ENCODE measurements around the gene C10orf90. TPM values are rescaled to one million over a fixed set of nuclear protein-coding genes. Genes with fewer than 3 reads are reported as not detected.

C10orf90 gene
- total RNA-seq, 1 donor from 2014 or later = not detected

DNA sequence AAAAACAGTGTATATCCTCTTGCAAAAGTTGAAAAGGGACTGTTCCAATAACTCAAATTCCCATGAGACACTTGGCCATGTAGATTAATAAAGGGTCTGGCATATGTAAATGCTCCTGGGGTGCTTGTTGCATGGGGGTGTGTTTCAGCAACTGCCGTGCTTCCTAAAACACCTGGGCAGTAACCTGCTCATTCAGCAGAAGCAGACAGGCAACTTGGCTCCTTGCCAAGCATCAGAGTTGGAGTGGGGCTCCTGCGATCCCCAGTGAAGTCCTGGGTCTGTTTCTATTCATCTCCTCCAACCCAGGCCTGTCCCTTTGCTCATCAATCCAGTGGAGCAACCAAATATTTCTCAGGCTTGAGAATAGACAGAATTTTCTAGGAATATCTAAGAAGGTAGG lies 240.0 kb downstream of the C10orf90 start:
- no peaks in the 10 kb centered on the region for H3K27me3 ChIP-seq (ENCODE audit: low read depth)
- no peaks in the 10 kb centered on the region for H3K36me3 ChIP-seq
- H3K4me1 ChIP-seq = no peaks in the 10 kb centered on the region
- no peak overlapping the region for H3K27ac ChIP-seq
- DNase-seq = no peak
- TF ChIP-seq, protein P1, sequence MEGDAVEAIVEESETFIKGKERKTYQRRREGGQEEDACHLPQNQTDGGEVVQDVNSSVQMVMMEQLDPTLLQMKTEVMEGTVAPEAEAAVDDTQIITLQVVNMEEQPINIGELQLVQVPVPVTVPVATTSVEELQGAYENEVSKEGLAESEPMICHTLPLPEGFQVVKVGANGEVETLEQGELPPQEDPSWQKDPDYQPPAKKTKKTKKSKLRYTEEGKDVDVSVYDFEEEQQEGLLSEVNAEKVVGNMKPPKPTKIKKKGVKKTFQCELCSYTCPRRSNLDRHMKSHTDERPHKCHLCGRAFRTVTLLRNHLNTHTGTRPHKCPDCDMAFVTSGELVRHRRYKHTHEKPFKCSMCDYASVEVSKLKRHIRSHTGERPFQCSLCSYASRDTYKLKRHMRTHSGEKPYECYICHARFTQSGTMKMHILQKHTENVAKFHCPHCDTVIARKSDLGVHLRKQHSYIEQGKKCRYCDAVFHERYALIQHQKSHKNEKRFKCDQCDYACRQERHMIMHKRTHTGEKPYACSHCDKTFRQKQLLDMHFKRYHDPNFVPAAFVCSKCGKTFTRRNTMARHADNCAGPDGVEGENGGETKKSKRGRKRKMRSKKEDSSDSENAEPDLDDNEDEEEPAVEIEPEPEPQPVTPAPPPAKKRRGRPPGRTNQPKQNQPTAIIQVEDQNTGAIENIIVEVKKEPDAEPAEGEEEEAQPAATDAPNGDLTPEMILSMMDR (IDR thresholded peaks at IDR 0.05) = no peak
- H3K4me3 ChIP-seq = no peak overlapping the region
- H3K9me3 ChIP-seq = no peaks in the 10 kb centered on the region
- intact Hi-C loops (cut with DNase I) = no loop called here
- ATAC-seq = no peak

DNA sequence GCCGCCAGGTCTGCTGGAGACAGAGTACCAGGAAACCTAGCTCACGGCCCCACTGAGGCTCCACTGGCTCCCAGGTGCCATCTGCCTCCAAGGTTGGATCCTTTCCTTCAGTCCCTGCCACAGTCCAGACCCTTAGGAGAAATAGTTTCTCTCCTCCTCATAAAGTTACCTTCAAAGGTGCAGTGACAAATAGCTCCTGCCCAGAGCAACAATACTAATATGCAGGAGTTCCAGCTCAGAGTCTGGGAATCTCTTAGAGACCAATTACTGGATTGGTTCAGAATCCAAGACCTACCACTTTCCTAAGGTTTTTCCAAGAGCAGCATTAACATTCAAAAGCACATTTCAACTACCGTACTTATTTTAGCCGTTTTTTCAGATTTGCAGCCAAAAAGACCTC lies 241.2 kb downstream of the C10orf90 start:
- Histone ChIP-seq H3K9me3 (peaks cover under 1% of the 10 kb centered on the region), H3K4me3 (no peak overlapping the region), H3K4me1 (no peaks in the 10 kb centered on the region), H3K36me3 (no peaks in the 10 kb centered on the region), H3K27me3 (ENCODE audit: low read depth) (no peaks in the 10 kb centered on the region), H3K27ac (no peak overlapping the region)
- ATAC-seq (no peak), DNase-seq (no peak)
- TF ChIP-seq, protein P1 (IDR thresholded peaks at IDR 0.05) = no peak
- intact Hi-C loops (cut with DNase I) = no loop called here

DNA sequence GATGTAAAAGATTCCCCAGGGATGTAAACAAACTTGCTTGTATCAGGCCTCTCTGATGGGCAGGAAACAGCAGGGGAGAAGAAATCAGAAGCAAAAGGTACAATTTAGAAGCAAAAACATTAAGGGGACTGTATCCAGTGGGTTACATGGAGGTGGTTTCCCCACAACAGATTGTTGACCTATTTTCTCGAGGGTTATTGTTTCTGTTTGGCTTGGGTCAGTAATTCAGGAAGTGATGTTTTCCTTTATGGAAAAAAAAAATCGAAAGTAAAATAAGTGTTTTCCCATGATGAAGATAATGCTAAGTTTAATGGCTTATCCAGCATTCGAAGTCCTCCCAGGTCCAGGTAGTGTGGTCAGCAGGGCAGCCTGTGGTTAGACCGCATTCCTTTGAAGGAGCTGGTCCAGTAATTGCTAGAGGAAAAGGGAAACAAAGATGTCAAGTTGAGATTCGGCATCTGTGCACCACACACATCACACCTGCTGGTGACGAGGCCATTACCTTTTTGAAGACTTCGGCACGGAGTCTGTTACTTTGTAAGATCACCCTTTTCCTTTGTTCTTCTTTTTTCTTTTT lies 244.9 kb downstream of the C10orf90 start:
- TF ChIP-seq, protein P1 (IDR thresholded peaks at IDR 0.05) = no peak
- Histone ChIP-seq H3K9me3 (peaks cover 11% of the 10 kb centered on the region), H3K4me3 (no peak overlapping the region), H3K4me1 (no peaks in the 10 kb centered on the region), H3K27ac (no peak overlapping the region), H3K27me3 (ENCODE audit: low read depth) (no peaks in the 10 kb centered on the region), H3K36me3 (no peaks in the 10 kb centered on the region)
- no peak for ATAC-seq
- intact Hi-C loops (cut with DNase I) = no loop called here
- DNase-seq = no peak

DNA sequence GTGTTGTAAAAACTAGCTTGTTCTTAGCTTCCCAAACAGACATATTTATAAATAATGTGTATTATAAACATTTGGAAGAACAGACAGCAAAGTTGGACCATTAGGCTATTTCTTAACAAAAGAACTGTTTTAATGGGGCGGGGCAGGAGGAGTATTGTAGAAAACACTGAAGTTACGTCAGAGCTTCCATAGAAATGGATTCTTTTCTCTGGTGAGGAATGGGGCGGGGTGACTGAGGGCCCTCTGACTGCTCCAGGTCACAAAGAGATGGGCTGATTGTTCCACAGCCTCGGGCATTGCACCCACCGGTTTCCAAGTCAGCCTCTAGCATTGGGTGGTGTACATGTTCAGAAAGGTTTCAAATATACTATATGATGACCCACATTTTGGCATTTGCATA lies 245.5 kb downstream of the C10orf90 start:
- Histone ChIP-seq H3K4me1 (no peaks in the 10 kb centered on the region), H3K27me3 (ENCODE audit: low read depth) (no peaks in the 10 kb centered on the region), H3K9me3 (peaks cover 11% of the 10 kb centered on the region), H3K36me3 (no peaks in the 10 kb centered on the region), H3K4me3 (no peak overlapping the region), H3K27ac (no peak overlapping the region)
- DNase-seq = no peak
- no peak for ATAC-seq
- intact Hi-C loops (cut with DNase I) = no loop called here
- TF ChIP-seq, protein P1 (IDR thresholded peaks at IDR 0.05) = no peak

DNA sequence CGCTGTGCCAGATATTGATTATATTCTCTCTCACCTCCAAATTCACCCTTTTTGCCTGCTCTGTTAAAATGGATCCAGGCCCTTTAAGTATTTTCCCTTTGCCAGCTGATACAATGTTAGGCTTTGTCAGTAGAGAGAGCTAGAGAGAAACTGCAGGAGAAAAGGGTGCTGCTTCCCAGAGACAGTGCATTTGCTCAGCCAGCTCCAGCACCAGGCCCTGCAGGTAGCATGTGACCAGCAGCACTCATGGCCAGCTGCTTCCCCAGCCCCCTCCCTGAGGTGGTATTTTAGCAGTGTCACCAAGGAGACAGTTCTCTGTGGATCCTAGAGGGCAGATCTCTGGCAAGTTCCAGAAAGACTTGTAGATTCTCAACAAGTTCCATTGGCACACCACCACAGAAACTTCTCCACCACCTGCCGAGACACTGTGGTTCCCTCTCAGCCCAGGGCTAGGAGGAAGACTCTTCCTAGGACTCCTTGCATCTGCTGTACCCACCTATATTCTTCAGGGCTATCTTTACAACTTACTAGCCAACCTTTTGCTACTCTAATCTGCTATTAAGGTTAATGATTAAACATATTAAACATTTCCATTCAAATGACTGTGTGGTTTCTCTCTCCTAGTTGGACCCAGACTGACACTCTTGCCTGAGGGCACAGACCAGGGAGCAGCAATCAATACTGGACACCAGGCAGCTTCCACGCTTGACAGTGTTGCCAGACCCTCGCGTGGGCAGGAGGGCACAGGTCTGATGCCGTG lies 246.6 kb downstream of the C10orf90 start:
- H3K4me1 ChIP-seq = no peaks in the 10 kb centered on the region
- no peaks in the 10 kb centered on the region for H3K36me3 ChIP-seq
- TF ChIP-seq, protein P1 (IDR thresholded peaks at IDR 0.05) = no peak
- intact Hi-C loops (cut with DNase I) = no loop called here
- no peak overlapping the region for H3K27ac ChIP-seq
- H3K9me3 ChIP-seq = peaks cover 11% of the 10 kb centered on the region
- ATAC-seq (no peak), DNase-seq (no peak)
- no peak overlapping the region for H3K4me3 ChIP-seq
- no peaks in the 10 kb centered on the region for H3K27me3 ChIP-seq (ENCODE audit: low read depth)

All from lower lobe of right lung (tissue), 2 donors.